Neural cell (in vitro differentiated cells): Measurements from ENCODE around the gene HSPA12A. TPM values are rescaled to one million over a fixed set of nuclear protein-coding genes. Genes with fewer than 3 reads are reported as not detected.

Experiments used
- H2AFZ ChIP-seq: fragments of 200-600, 300-800 bp; sonication (generic), shearing (Covaris generic); 2 replicates; pipeline ENCODE4 v1.6.0; 2014; ENCODE audit warnings: low read depth, mild to moderate bottlenecking, antibody characterized with exemption, low read length, moderate library complexity
- H3F3A ChIP-seq: fragments of 200-600 bp; shearing (Covaris generic); 2 replicates; pipeline ENCODE4 v1.6.1; 2016; ENCODE audit warnings: mild to moderate bottlenecking, moderate library complexity, mixed read lengths, antibody characterized with exemption, low read length; ENCODE audit not compliant: insufficient read depth, poor library complexity, severe bottlenecking
- H3K27ac ChIP-seq: fragments of 200-600, 300-800 bp; sonication (generic), shearing (Covaris generic); 2 replicates; pipeline ENCODE4 v1.5.1; 2014; ENCODE audit warnings: mild to moderate bottlenecking, low read length, moderate library complexity
- H3K27me3 ChIP-seq: fragments of 300-800, 200-600 bp; sonication (generic), shearing (Covaris generic); 2 replicates; pipeline ENCODE4 v1.6.0; 2014; ENCODE audit warnings: mild to moderate bottlenecking, low read depth, low read length, moderate library complexity; ENCODE audit not compliant: insufficient read depth
- H3K36me3 ChIP-seq: fragments of 300-800, 200-600 bp; sonication (generic), shearing (Covaris generic); 2 replicates; pipeline ENCODE4 v1.5.1; 2014; ENCODE audit warnings: mild to moderate bottlenecking, antibody characterized with exemption, low read length, moderate library complexity; ENCODE audit not compliant: insufficient read depth
- H3K4me2 ChIP-seq: fragments of 300-800, 200-600 bp; sonication (generic), shearing (Covaris generic); 2 replicates; pipeline ENCODE4 v1.6.0; 2014; ENCODE audit warnings: mild to moderate bottlenecking, low read length
- H3K4me3 ChIP-seq: fragments of 300-800, 200-600 bp; sonication (generic), shearing (Covaris generic); 2 replicates; pipeline ENCODE4 v1.5.1; 2014; ENCODE audit warnings: mild to moderate bottlenecking, low read length, moderate library complexity
- H3K79me2 ChIP-seq: fragments of 200-600 bp; shearing (Covaris generic); replicated peaks from 2 replicates; pipeline ENCODE4 v1.6.0; 2014; ENCODE audit warnings: mild to moderate bottlenecking, low read length, moderate library complexity; ENCODE audit not compliant: insufficient read depth
- H3K9ac ChIP-seq: fragments of 300-800, 200-600 bp; sonication (generic), shearing (Covaris generic); 2 replicates; pipeline ENCODE4 v1.6.1; 2016; ENCODE audit warnings: mild to moderate bottlenecking, low read length, mixed read lengths
- H3K9me2 ChIP-seq: fragments of 200-600 bp; shearing (Covaris generic); 2 replicates; pipeline ENCODE4 v1.6.1; 2016; ENCODE audit warnings: mild to moderate bottlenecking, low read length, mixed read lengths; ENCODE audit not compliant: insufficient read depth
- H3K9me3 ChIP-seq: fragments of 200-600, 300-800 bp; sonication (generic), shearing (Covaris generic); 2 replicates; pipeline ENCODE4 v1.6.1; 2016; ENCODE audit warnings: mild to moderate bottlenecking, mixed run types, low read length, moderate library complexity, mixed read lengths
- H4K20me1 ChIP-seq: fragments of 200-600 bp; shearing (Covaris generic); 2 replicates; pipeline ENCODE4 v1.6.1; 2016; ENCODE audit warnings: mild to moderate bottlenecking, mixed run types; ENCODE audit not compliant: insufficient read depth
- EP300 ChIP-seq: fragments of 450-650 bp; conservative IDR thresholded peaks from 2 replicates; pipeline ENCODE4 v1.6.1; 2014; ENCODE audit warnings: antibody characterized with exemption, mild to moderate bottlenecking, moderate library complexity; ENCODE audit not compliant: poor library complexity, severe bottlenecking
- EZH2 ChIP-seq: fragments of 200-600, 300-800 bp; shearing (Covaris generic), sonication (generic); IDR thresholded peaks from 2 replicates; pipeline ENCODE4 v1.6.1; 2014; ENCODE audit warnings: antibody characterized with exemption, low read length, borderline replicate concordance, mild to moderate bottlenecking; ENCODE audit not compliant: insufficient read depth, poor library complexity, severe bottlenecking
- MXI1 ChIP-seq: fragments of 450-650 bp; conservative IDR thresholded peaks from 2 replicates; pipeline ENCODE4 v1.6.1; 2014; ENCODE audit warnings: antibody characterized with exemption, mild to moderate bottlenecking; ENCODE audit not compliant: poor library complexity, severe bottlenecking
- POLR2AphosphoS5 ChIP-seq: IDR thresholded peaks from 2 replicates; pipeline ENCODE4 v1.6.1; 2012
- RAD21 ChIP-seq: fragments of 450-650 bp; conservative IDR thresholded peaks from 2 replicates; pipeline ENCODE4 v1.6.1; 2014; ENCODE audit warnings: antibody characterized with exemption, mild to moderate bottlenecking, moderate library complexity
- SMC3 ChIP-seq: fragments of 450-650 bp; conservative IDR thresholded peaks from 2 replicates; pipeline ENCODE4 v1.6.1; 2014; ENCODE audit warnings: antibody characterized with exemption, mild to moderate bottlenecking, moderate library complexity; ENCODE audit not compliant: poor library complexity
- TAF1 ChIP-seq: IDR thresholded peaks from 2 replicates; pipeline ENCODE4 v1.6.1; 2012; ENCODE audit warnings: low read depth
- polyA plus RNA-seq: library from polyadenylated mRNA; depleted of rRNA; stranded (reverse); fragments of >200 nt; gene quantifications from 2 replicates; pipeline ENCODE4 v1.2.3, GENCODE V29; 2014
- TF ChIP-seq, protein P1 (sequence below): IDR thresholded peaks from 2 replicates; pipeline ENCODE4 v1.6.1; 2012; ENCODE audit warnings: borderline replicate concordance
- TF ChIP-seq, protein P2 (sequence below): fragments of 450-650 bp; IDR thresholded peaks from 2 replicates; pipeline ENCODE4 v1.5.1; 2014; ENCODE audit warnings: antibody characterized with exemption, mild to moderate bottlenecking, moderate library complexity; ENCODE audit not compliant: poor library complexity, severe bottlenecking

HSPA12A gene
- polyA plus RNA-seq, 1 donor from 2014 or later = 5.9 TPM

DNA sequence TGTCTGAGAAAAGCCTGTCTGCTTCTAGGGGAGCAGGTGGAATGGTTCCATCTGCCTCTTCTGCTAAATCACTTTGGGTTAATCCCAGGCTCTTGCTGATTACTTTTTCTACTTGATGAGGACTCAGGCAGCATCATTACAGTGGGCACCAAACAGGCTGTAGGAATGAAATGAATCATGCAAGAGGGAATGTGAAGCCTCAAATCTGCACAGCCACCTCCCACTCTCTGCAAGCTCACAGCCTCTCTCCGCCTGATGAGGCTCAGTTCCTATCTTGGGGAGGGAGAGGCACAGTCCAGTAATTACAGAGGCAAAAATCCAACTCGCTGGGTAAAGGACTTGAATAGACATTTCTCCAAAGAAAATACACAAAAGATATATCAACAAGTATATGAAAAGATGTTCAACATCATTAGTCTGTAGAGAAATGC lies 34.0 kb downstream of the HSPA12A start:
- H2AFZ ChIP-seq = no peak overlapping the region
- H3K27me3 ChIP-seq = no peaks in the 10 kb centered on the region
- no peaks in the 10 kb centered on the region for H4K20me1 ChIP-seq
- no peaks in the 10 kb centered on the region for H3K36me3 ChIP-seq
- H3K4me2 ChIP-seq = no peak overlapping the region
- no peak overlapping the region for H3K4me3 ChIP-seq
- H3K9me3 ChIP-seq = no peaks in the 10 kb centered on the region
- TF ChIP-seq, protein P1, sequence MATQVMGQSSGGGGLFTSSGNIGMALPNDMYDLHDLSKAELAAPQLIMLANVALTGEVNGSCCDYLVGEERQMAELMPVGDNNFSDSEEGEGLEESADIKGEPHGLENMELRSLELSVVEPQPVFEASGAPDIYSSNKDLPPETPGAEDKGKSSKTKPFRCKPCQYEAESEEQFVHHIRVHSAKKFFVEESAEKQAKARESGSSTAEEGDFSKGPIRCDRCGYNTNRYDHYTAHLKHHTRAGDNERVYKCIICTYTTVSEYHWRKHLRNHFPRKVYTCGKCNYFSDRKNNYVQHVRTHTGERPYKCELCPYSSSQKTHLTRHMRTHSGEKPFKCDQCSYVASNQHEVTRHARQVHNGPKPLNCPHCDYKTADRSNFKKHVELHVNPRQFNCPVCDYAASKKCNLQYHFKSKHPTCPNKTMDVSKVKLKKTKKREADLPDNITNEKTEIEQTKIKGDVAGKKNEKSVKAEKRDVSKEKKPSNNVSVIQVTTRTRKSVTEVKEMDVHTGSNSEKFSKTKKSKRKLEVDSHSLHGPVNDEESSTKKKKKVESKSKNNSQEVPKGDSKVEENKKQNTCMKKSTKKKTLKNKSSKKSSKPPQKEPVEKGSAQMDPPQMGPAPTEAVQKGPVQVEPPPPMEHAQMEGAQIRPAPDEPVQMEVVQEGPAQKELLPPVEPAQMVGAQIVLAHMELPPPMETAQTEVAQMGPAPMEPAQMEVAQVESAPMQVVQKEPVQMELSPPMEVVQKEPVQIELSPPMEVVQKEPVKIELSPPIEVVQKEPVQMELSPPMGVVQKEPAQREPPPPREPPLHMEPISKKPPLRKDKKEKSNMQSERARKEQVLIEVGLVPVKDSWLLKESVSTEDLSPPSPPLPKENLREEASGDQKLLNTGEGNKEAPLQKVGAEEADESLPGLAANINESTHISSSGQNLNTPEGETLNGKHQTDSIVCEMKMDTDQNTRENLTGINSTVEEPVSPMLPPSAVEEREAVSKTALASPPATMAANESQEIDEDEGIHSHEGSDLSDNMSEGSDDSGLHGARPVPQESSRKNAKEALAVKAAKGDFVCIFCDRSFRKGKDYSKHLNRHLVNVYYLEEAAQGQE = no peak
- TF ChIP-seq RAD21 (no peak), POLR2AphosphoS5 (no peak), EP300 (no peak), MXI1 (no peak), SMC3 (no peak), EZH2 (no peak), TAF1 (no peak)
- TF ChIP-seq, protein P2, sequence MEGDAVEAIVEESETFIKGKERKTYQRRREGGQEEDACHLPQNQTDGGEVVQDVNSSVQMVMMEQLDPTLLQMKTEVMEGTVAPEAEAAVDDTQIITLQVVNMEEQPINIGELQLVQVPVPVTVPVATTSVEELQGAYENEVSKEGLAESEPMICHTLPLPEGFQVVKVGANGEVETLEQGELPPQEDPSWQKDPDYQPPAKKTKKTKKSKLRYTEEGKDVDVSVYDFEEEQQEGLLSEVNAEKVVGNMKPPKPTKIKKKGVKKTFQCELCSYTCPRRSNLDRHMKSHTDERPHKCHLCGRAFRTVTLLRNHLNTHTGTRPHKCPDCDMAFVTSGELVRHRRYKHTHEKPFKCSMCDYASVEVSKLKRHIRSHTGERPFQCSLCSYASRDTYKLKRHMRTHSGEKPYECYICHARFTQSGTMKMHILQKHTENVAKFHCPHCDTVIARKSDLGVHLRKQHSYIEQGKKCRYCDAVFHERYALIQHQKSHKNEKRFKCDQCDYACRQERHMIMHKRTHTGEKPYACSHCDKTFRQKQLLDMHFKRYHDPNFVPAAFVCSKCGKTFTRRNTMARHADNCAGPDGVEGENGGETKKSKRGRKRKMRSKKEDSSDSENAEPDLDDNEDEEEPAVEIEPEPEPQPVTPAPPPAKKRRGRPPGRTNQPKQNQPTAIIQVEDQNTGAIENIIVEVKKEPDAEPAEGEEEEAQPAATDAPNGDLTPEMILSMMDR = no peak
- no peak overlapping the region for H3K9ac ChIP-seq
- no peaks in the 10 kb centered on the region for H3F3A ChIP-seq
- H3K27ac ChIP-seq = no peak overlapping the region
- no peaks in the 10 kb centered on the region for H3K9me2 ChIP-seq
- H3K79me2 ChIP-seq = no peaks in the 10 kb centered on the region

DNA sequence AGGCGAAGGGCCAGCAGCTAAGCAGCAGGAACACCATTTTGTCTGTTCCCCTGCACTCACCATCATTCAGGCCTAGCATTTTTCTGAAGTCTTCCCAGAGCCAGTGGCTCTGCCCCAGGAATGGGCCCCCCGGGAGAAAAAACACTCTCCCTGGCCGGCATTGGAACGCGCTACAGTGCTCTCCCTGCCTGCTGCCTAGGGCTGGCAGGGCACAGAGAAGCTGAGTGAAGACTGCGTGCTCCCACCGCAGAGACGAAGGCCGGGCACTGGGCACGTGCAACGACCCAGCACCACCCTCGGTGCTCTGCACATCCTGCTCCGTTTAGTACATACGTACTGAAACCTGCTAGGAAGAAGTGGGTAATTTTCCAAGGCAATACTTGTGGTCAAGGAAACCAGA lies 34.4 kb downstream of the HSPA12A start:
- H3K9ac ChIP-seq = no peak overlapping the region
- TF ChIP-seq POLR2AphosphoS5 = no peak
- no peak for TF ChIP-seq SMC3
- TF ChIP-seq MXI1 = no peak
- no peak for TF ChIP-seq RAD21
- TF ChIP-seq TAF1 = no peak
- no peak for TF ChIP-seq EP300
- no peak for TF ChIP-seq EZH2
- TF ChIP-seq, protein P1 = no peak
- TF ChIP-seq, protein P2 = no peak
- H3K9me2 ChIP-seq = no peaks in the 10 kb centered on the region
- no peak overlapping the region for H3K4me3 ChIP-seq
- no peaks in the 10 kb centered on the region for H3K9me3 ChIP-seq
- H3K27me3 ChIP-seq = no peaks in the 10 kb centered on the region
- no peaks in the 10 kb centered on the region for H3K79me2 ChIP-seq
- H2AFZ ChIP-seq = no peak overlapping the region
- H4K20me1 ChIP-seq = no peaks in the 10 kb centered on the region
- H3F3A ChIP-seq = no peaks in the 10 kb centered on the region
- H3K36me3 ChIP-seq = no peaks in the 10 kb centered on the region
- no peak overlapping the region for H3K27ac ChIP-seq
- H3K4me2 ChIP-seq = no peak overlapping the region
